Measurements from ENCODE around the gene PROSER3.
"Not testable (repeated sequence)": the region's sequence is repeated elsewhere in the genome, so short reads cannot be mapped to it uniquely, and the experiment has no call there.

GRCh38 chr19:35724132-35724531 is 33.8 kb upstream of the PROSER3 start:
- TF ChIP-seq, protein P1, sequence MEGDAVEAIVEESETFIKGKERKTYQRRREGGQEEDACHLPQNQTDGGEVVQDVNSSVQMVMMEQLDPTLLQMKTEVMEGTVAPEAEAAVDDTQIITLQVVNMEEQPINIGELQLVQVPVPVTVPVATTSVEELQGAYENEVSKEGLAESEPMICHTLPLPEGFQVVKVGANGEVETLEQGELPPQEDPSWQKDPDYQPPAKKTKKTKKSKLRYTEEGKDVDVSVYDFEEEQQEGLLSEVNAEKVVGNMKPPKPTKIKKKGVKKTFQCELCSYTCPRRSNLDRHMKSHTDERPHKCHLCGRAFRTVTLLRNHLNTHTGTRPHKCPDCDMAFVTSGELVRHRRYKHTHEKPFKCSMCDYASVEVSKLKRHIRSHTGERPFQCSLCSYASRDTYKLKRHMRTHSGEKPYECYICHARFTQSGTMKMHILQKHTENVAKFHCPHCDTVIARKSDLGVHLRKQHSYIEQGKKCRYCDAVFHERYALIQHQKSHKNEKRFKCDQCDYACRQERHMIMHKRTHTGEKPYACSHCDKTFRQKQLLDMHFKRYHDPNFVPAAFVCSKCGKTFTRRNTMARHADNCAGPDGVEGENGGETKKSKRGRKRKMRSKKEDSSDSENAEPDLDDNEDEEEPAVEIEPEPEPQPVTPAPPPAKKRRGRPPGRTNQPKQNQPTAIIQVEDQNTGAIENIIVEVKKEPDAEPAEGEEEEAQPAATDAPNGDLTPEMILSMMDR (conservative IDR thresholded peaks at IDR 0.05 in 1 of 2, IDR thresholded peaks at IDR 0.05 in 1 of 2; ENCODE audit: extremely low read depth in 1 of 2, insufficient read depth in 1 of 2, low read depth in 1 of 2, low read length in 2 of 2) = not testable (repeated sequence)
- not testable (repeated sequence) for TF ChIP-seq EZH2 (IDR thresholded peaks at IDR 0.05; ENCODE audit: borderline replicate concordance, low read length)

Measured in mammary epithelial cell (primary cell).